CD4-positive, CD25-positive, alpha-beta regulatory T cell (primary cell): ENCODE data around the gene RFX2. TPM values are rescaled to one million over a fixed set of nuclear protein-coding genes. Genes with fewer than 3 reads are reported as not detected.
A peak's percentile ranks its signal among the peaks of the same experiment; 100 is the strongest.

Experiments used
- ATAC-seq, 2 donors: fragments of 150-1000 bp; cut with Tn5 transposase; one replicate each; pipeline ENCODE4 v1.10.0; 2021; ENCODE audit warnings: low read depth in 2 of 2, moderate number of reproducible peaks in 2 of 2, moderate library complexity in 1 of 2
- DNase-seq, 3 donors: peaks; one replicate each; pipeline versions ENCODE4 v3.0.0 to v3.0.0-alpha.2; 2012 to 2022; ENCODE audit warnings: mixed read lengths in 1 of 3
- H3K27ac ChIP-seq: one replicate; pipeline ENCODE4 v1.7.0; 2013; ENCODE audit warnings: mild to moderate bottlenecking, low read length; ENCODE audit not compliant: insufficient read depth, poor library complexity, severe bottlenecking
- H3K27me3 ChIP-seq: one replicate; pipeline ENCODE4 v1.7.0; 2013; ENCODE audit warnings: low read length; ENCODE audit not compliant: control insufficient read depth, insufficient read depth
- H3K36me3 ChIP-seq: one replicate; pipeline ENCODE4 v1.7.0; 2013; ENCODE audit warnings: mild to moderate bottlenecking, low read length, moderate library complexity; ENCODE audit not compliant: control insufficient read depth, insufficient read depth
- H3K4me1 ChIP-seq: 2 replicates; pipeline ENCODE4 v1.7.0; 2013; ENCODE audit warnings: mild to moderate bottlenecking, low read length; ENCODE audit not compliant: insufficient read depth, control insufficient read depth, poor library complexity, severe bottlenecking
- H3K4me3 ChIP-seq: one replicate; pipeline ENCODE4 v1.7.0; 2013; ENCODE audit warnings: low read depth, mild to moderate bottlenecking, low read length, moderate library complexity
- H3K9me3 ChIP-seq, 2 experiments: 1 replicate in 1 of 2; 2 replicates in 1 of 2; pipeline ENCODE4 v1.7.0; 2013; ENCODE audit warnings: low read length in 2 of 2, mild to moderate bottlenecking in 1 of 2, moderate library complexity in 1 of 2; ENCODE audit not compliant: control insufficient read depth in 2 of 2
- H3K27ac Mint-ChIP-seq, 3 donors: one replicate each; pipeline ENCODE4 v1.8.0; 2020 to 2022; ENCODE audit warnings: mild to moderate bottlenecking in 3 of 3, mixed read lengths in 3 of 3, moderate library complexity in 2 of 3
- H3K27me3 Mint-ChIP-seq: one replicate; pipeline ENCODE4 v1.8.0; 2022; ENCODE audit warnings: mild to moderate bottlenecking, mixed read lengths
- H3K36me3 Mint-ChIP-seq: one replicate; pipeline ENCODE4 v1.8.0; 2020; ENCODE audit warnings: mixed read lengths
- H3K4me1 Mint-ChIP-seq, 4 donors: one replicate each; pipeline ENCODE4 v1.8.0; 2020 to 2022; ENCODE audit warnings: mixed read lengths in 4 of 4, mild to moderate bottlenecking in 1 of 4
- H3K4me3 Mint-ChIP-seq, 4 donors: one replicate each; pipeline ENCODE4 v1.8.0; 2020 to 2022; ENCODE audit warnings: mild to moderate bottlenecking in 4 of 4, mixed read lengths in 4 of 4, moderate library complexity in 3 of 4
- H3K9me3 Mint-ChIP-seq, 7 donors: one replicate each; pipeline ENCODE4 v1.8.0; 2020 to 2022; ENCODE audit warnings: mixed read lengths in 7 of 7, mild to moderate bottlenecking in 3 of 7, moderate library complexity in 2 of 7
- polyA plus RNA-seq, 4 donors: library from polyadenylated mRNA; unstranded; fragments of 300-500 nt; fragmentation: Illumina TruSeq; gene quantifications; one replicate each; pipeline ENCODE4 v1.2.3, GENCODE V29; 2021
- total RNA-seq: library from RNA; stranded (reverse); gene quantifications from one replicate; pipeline ENCODE4 v1.2.3, GENCODE V29; 2022

The RFX2 gene
- total and polyA plus RNA-seq, 5 donors from 2014 or later, result 1.3 to 3.3 (median 2.3) TPM

DNA sequence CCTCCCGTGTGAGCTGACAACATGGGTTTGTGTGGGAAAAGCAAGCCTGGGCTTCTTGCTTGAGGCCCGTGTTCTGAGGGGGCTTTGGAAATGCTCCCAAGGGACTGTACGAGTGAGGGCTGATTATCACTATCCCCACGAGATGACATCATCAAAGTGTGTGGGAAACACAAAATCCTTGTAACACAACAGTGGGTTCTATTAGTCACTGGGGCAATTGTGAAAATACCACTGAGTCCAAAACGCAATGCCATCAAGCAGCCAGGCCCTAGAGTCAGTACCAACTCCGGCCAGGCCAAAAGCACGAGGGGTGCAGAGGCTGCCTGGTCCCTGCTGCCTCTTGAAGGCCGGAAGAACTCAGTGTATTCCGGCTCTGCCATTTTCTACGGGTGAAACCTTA lies 166.7 kb downstream of the RFX2 start:
- H3K27ac ChIP-seq, result no peak overlapping the region
- no peak for ATAC-seq
- H3K36me3 Mint-ChIP-seq, result peaks cover 18% of the 10 kb centered on the region

More for the DNA sequence above, 166.7 kb downstream of the RFX2 start:
- Mint-ChIP-seq H3K4me3 (peak overlapping the region in 1 of 4 donors; percentile 38), H3K27ac (peak overlapping the region in 2 of 3 donors; percentile 20 to 46), H3K4me1 (peaks cover 0 to 59% (median 32%) of the 10 kb centered on the region in 4 donors), H3K9me3 (no peaks in the 10 kb centered on the region), H3K27me3 (no peaks in the 10 kb centered on the region)
- Histone ChIP-seq H3K27me3 (no peaks in the 10 kb centered on the region), H3K36me3 (peaks cover 40% of the 10 kb centered on the region), H3K4me3 (no peak overlapping the region), H3K9me3 (no peaks in the 10 kb centered on the region), H3K4me1 (peaks cover 25% of the 10 kb centered on the region)
- no peak for DNase-seq

Other genes starting within 250 kb of the RFX2 start
- 3.7 TPM for gene FUT5, start 240.0 kb downstream of the RFX2 start, total RNA-seq
- gene FUT5, start 240.0 kb downstream of the RFX2 start, polyA plus RNA-seq, result under 1 TPM in 2 of 4 donors, not detected in 2; 0.11 to 0.14 TPM
- 120 TPM for gene NDUFA11, start 206.7 kb downstream of the RFX2 start, total RNA-seq
- 100 to 1,000 TPM; 408 to 499 (median 465) TPM for gene NDUFA11, start 206.7 kb downstream of the RFX2 start, polyA plus RNA-seq
- gene VMAC, start 205.6 kb downstream of the RFX2 start, total RNA-seq, result 25.0 TPM
- gene VMAC, start 205.6 kb downstream of the RFX2 start, polyA plus RNA-seq, result 1 to 10 TPM; 4.9 to 9.5 (median 7.5) TPM
- 38.8 TPM for gene CAPS, start 196.2 kb downstream of the RFX2 start, total RNA-seq
- gene CAPS, start 196.2 kb downstream of the RFX2 start, polyA plus RNA-seq, result 1 to 10 TPM; 1.2 to 3.1 (median 2.8) TPM
- 106 TPM for gene RANBP3, start 132.4 kb downstream of the RFX2 start, total RNA-seq
- gene RANBP3, start 132.4 kb downstream of the RFX2 start, polyA plus RNA-seq, result 10 to 100 TPM in 2 of 4 donors, 1 to 10 TPM in 2; 8.0 to 12.1 (median 10.0) TPM
- gene ACSBG2, start 25.2 kb upstream of the RFX2 start, total RNA-seq, result not detected
- not detected for gene ACSBG2, start 25.2 kb upstream of the RFX2 start, polyA plus RNA-seq
- gene MLLT1, start 169.5 kb upstream of the RFX2 start, total RNA-seq, result 35.6 TPM
- under 1 TPM; 0.45 to 0.79 (median 0.58) TPM for gene MLLT1, start 169.5 kb upstream of the RFX2 start, polyA plus RNA-seq
- gene ACER1, start 223.1 kb upstream of the RFX2 start, total RNA-seq, result 0.54 TPM
- gene ACER1, start 223.1 kb upstream of the RFX2 start, polyA plus RNA-seq, result 1 to 10 TPM in 2 of 4 donors, under 1 TPM in 2; 0.57 to 3.4 (median 1.3) TPM